Upper lobe of left lung (tissue), 6 donors: ENCODE measurements around the gene SYNPO. TPM values are rescaled to one million over a fixed set of nuclear protein-coding genes. Genes with fewer than 3 reads are reported as not detected.

ENCODE experiments used
- ATAC-seq, 2 donors: fragments of 200-7000 bp; cut with Tn5 transposase; one replicate each; pipeline ENCODE4 v1.9.1; 2022; ENCODE audit warnings: mild to moderate bottlenecking in 2 of 2, moderate library complexity in 2 of 2; ENCODE audit not compliant: low FRiP score in 2 of 2
- DNase-seq, 2 donors: peaks; one replicate each; pipeline ENCODE4 v3.0.0-alpha.2; 2019 to 2020
- H3K27ac ChIP-seq, 4 donors: fragments of 200-600 bp; sonication (generic); one replicate each; pipeline ENCODE4 v1.5.1; 2016 to 2019
- H3K27me3 ChIP-seq, 4 donors: fragments of 200-600 bp; sonication (generic); one replicate each; pipeline ENCODE4 v1.5.1; 2017 to 2019
- H3K36me3 ChIP-seq, 4 donors: fragments of 200-600 bp; sonication (generic); one replicate each; pipeline ENCODE4 v1.5.1; 2016 to 2019
- H3K4me1 ChIP-seq, 4 donors: fragments of 200-600 bp; sonication (generic); one replicate each; pipeline ENCODE4 v1.5.1; 2018 to 2019
- H3K4me3 ChIP-seq, 4 donors: fragments of 200-600 bp; sonication (generic); one replicate each; pipeline ENCODE4 v1.5.1; 2017 to 2019; ENCODE audit warnings: mild to moderate bottlenecking in 2 of 4, moderate library complexity in 1 of 4
- H3K9me3 ChIP-seq, 4 donors: fragments of 200-600 bp; sonication (generic); one replicate each; pipeline ENCODE4 v1.5.1; 2018 to 2019
- EP300 ChIP-seq, 4 donors: sonication (generic); formaldehyde crosslinking; IDR thresholded peaks; one replicate each; pipeline ENCODE4 v1.5.1; 2017; ENCODE audit warnings: antibody characterized with exemption in 4 of 4, control low read depth in 2 of 4
- POLR2A ChIP-seq, 4 donors: fragments of 450-650 bp; IDR thresholded peaks; one replicate each; pipeline ENCODE4 v1.5.1; 2016 to 2017; ENCODE audit warnings: antibody characterized with exemption in 4 of 4, mild to moderate bottlenecking in 2 of 4
- POLR2AphosphoS5 ChIP-seq, 2 donors: sonication (generic); formaldehyde crosslinking; IDR thresholded peaks; one replicate each; pipeline ENCODE4 v1.5.1; 2017; ENCODE audit warnings: antibody characterized with exemption in 2 of 2
- WGBS, 2 donors: methylation state at CpG; one replicate each; pipeline ENCODE4 v1.1.5; 2017 to 2018; 5-methylcytosine and 5-hydroxymethylcytosine counted together
- total RNA-seq, 6 donors: library from RNA; depleted of rRNA in 4 of 6; stranded (reverse); fragments of >200 nt in 4 of 6; gene quantifications; one replicate each; pipeline versions ENCODE4 v1.1.0 to v1.2.1, GENCODE V29; 2016 to 2021
- TF ChIP-seq, protein P1 (sequence below), 6 experiments: fragments of 450-650 bp in 4 of 6; fragments of 200-600 bp in 2 of 6; sonication (generic) in 2 of 6; IDR thresholded peaks; one replicate each; pipeline ENCODE4 v1.5.1; 2016 to 2019; ENCODE audit warnings: antibody characterized with exemption in 6 of 6
- donor health status: DM: no; HTN: no; CAD: no; lungs with moderate emphysema.
- donor health status: DM: no; HTN: yes; CAD: no; lungs with severe emphysema.

SYNPO gene
- total RNA-seq, 6 donors from 2014 or later = 41.9 to 150 (median 84.3) TPM

DNA sequence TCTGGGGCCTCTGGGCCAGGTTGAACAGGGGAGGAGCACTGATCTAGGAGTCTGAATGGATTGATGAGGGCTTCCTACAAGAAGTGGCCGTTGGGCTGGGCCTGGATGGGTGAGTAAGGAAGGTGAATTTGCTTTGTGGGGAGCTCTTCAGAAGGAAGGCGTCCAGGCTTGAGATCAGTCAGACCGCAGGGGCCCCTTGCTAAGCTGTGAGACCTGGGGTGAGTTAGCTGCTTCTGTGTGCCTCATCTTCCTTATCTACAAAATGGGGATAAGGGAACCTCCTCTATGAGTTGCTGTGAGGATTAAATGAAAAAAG lies 1.1 kb upstream of the SYNPO start:
- 65 to 83% methylated on average over 3 of the region's 3 CpGs for WGBS, 2 donors
- no peaks in the 10 kb centered on the region for H3K27me3 ChIP-seq
- peaks cover 83 to 85% (median 83%) of the 10 kb centered on the region in 4 donors for H3K4me1 ChIP-seq
- DNase-seq = no peak
- TF ChIP-seq POLR2A (IDR thresholded peaks at IDR 0.05) = no peak
- TF ChIP-seq POLR2AphosphoS5 (IDR thresholded peaks at IDR 0.05) = no peak
- TF ChIP-seq, protein P1, sequence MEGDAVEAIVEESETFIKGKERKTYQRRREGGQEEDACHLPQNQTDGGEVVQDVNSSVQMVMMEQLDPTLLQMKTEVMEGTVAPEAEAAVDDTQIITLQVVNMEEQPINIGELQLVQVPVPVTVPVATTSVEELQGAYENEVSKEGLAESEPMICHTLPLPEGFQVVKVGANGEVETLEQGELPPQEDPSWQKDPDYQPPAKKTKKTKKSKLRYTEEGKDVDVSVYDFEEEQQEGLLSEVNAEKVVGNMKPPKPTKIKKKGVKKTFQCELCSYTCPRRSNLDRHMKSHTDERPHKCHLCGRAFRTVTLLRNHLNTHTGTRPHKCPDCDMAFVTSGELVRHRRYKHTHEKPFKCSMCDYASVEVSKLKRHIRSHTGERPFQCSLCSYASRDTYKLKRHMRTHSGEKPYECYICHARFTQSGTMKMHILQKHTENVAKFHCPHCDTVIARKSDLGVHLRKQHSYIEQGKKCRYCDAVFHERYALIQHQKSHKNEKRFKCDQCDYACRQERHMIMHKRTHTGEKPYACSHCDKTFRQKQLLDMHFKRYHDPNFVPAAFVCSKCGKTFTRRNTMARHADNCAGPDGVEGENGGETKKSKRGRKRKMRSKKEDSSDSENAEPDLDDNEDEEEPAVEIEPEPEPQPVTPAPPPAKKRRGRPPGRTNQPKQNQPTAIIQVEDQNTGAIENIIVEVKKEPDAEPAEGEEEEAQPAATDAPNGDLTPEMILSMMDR (IDR thresholded peaks at IDR 0.05) = no peak
- no peak for TF ChIP-seq EP300 (IDR thresholded peaks at IDR 0.05)
- peak overlapping the region; percentile 82 to 91 (median 84) for H3K27ac ChIP-seq
- no peak for ATAC-seq
- no peaks in the 10 kb centered on the region for H3K36me3 ChIP-seq
- H3K4me3 ChIP-seq = no peak overlapping the region
- H3K9me3 ChIP-seq = no peaks in the 10 kb centered on the region

DNA sequence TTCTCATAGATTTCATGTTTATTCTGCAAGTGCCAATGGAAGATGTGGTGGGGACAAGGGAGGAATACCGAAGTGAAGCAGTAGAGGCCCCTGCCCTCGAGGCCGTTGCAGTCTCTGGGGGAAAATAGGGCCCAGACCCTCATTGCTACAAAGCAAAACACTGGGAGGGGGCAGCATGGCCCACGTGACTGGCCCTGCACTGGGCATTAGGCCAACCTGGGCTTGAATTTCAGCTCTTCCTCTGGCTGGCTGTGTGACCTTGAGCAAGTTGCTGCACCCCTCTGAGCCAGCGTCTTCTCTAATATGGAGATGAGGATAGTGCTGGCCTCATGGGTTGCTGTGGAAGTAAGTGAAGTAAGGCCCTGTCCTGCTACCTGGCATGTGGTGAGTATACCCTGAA lies 709 bp upstream of the SYNPO start:
- ATAC-seq (no peak), DNase-seq (no peak)

DNA sequence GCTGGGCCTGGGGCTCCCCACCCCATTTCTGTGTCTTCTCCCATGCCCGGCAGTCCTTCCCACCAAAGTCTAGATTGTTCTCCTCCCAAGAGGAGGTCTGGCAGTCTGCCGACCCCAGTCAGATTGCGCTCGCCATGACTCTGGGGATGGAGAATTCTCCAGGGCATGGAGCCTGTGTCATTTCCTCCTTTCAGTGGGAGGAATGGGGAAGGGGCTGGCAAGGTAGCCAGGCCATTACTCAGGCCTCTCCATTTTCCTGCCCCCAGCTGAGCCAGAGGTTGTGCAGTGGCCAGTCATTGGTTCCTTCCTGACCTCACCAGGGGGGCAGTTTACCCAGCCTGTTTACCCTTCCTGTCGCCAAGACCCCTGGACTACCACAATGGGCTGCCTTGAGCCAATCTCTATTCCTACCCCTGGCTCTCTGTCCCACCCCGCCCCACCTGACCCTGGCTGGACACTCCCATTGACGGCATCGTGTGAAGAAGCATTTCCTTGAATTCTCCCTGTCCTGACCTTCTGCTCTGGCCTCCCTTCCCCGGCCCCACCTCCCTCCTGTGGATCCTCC lies 628 bp downstream of the SYNPO start:
- no peaks in the 10 kb centered on the region for H3K9me3 ChIP-seq
- peak overlapping the region in 3 of 4 donors; percentile 19 to 41 (median 32) for H3K4me3 ChIP-seq
- peak; percentile 2 to 9 for ATAC-seq
- no peak for DNase-seq
- no peaks in the 10 kb centered on the region for H3K27me3 ChIP-seq
- H3K27ac ChIP-seq = peak overlapping the region; percentile 82 to 91 (median 84)
- TF ChIP-seq POLR2A (IDR thresholded peaks at IDR 0.05) = no peak
- TF ChIP-seq POLR2AphosphoS5 (IDR thresholded peaks at IDR 0.05) = peak in 1 of 2 donors; percentile 22
- WGBS, 2 donors = 57 to 62% methylated on average over 7 to 9 of the region's 9 CpGs
- no peaks in the 10 kb centered on the region for H3K36me3 ChIP-seq
- H3K4me1 ChIP-seq = peaks cover 83 to 93% (median 85%) of the 10 kb centered on the region in 4 donors

More for the DNA sequence above, 709 bp upstream of the SYNPO start:
- Histone ChIP-seq H3K27me3 (no peaks in the 10 kb centered on the region), H3K9me3 (no peaks in the 10 kb centered on the region), H3K36me3 (no peaks in the 10 kb centered on the region), H3K27ac (peak overlapping the region; percentile 82 to 91 (median 84)), H3K4me1 (peaks cover 87 to 90% (median 87%) of the 10 kb centered on the region in 4 donors), H3K4me3 (no peak overlapping the region)
- 54 to 68% methylated on average over 5 of the region's 5 CpGs for WGBS, 2 donors
- TF ChIP-seq POLR2A (IDR thresholded peaks at IDR 0.05) = no peak

DNA sequence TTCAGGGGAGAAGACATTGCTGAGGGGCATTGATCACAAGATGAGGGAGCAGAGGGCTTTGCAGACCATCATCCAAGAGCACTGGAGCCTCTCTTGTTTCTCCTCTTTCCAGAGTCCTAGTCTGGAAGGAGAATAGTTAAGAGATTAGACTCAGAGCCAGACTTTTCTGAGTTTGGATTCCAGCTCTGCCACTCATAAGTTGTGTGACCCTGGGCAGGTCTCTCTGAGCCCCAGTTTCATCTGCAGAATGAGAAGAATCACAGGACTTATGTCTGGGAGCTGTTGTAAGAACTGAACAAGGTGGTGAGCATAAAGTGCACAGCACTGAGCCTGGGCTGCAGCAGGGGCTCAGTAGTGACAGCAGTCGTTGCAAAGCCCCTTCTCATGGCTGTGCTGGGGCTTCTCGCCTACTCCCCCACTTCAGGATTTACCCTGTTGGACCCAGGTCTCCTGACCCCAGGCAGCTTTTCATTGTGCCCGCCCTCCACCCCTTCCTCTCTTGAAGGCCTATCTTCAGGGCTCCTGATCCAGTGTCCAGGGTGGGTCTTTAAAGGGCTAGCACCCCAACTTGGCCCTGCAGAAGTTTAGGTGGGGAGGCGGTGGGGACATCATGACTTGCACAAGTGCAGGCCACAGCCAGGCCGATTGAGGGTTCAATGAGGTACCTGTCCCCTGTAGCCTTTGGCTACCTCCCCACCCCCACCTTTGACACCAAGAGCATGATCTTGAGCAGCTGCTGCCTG lies 1.5 kb downstream of the SYNPO start:
- H3K27me3 ChIP-seq = no peaks in the 10 kb centered on the region
- H3K27ac ChIP-seq = peak overlapping the region; percentile 82 to 91 (median 84)
- peaks cover 74 to 84% (median 79%) of the 10 kb centered on the region in 4 donors for H3K4me1 ChIP-seq
- no peaks in the 10 kb centered on the region for H3K36me3 ChIP-seq
- 57% methylated on average over 5 of the region's 5 CpGs; no CpG with 5 or more reads in 1 of the 2 donors for WGBS, 2 donors
- H3K9me3 ChIP-seq = no peaks in the 10 kb centered on the region
- DNase-seq (no peak), ATAC-seq (no peak)
- H3K4me3 ChIP-seq = peak overlapping the region in 1 of 4 donors; percentile 41
- TF ChIP-seq POLR2A (IDR thresholded peaks at IDR 0.05) (no peak), EP300 (IDR thresholded peaks at IDR 0.05) (no peak), POLR2AphosphoS5 (IDR thresholded peaks at IDR 0.05) (no peak)
- TF ChIP-seq, protein P1 (IDR thresholded peaks at IDR 0.05) = no peak

DNA sequence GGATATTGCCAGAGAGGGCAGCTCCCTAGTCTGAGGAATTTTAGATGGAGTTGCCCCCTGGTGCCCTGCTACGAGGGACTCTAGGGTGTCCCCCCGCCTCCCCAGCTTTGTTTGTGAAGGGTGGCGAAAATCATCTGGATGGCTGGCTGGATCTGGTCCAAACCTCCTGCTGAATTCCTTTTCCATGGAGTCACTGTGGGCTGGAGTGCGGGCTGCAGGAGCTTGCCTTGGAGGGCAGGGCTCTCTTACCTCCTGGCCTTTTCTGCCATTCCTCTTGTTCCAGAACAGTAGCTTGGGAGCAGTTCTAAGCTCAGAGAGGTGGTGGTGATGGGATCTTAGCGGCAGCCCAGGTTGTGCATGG lies 2.1 kb downstream of the SYNPO start:
- H3K27me3 ChIP-seq = no peaks in the 10 kb centered on the region
- H3K27ac ChIP-seq = peak overlapping the region; percentile 82 to 91 (median 84)
- no peaks in the 10 kb centered on the region for H3K9me3 ChIP-seq
- DNase-seq = peak in 1 of 2 donors; percentile 82
- H3K4me1 ChIP-seq = peaks cover 68 to 79% (median 73%) of the 10 kb centered on the region in 4 donors
- peak overlapping the region in 1 of 4 donors; percentile 41 for H3K4me3 ChIP-seq
- H3K36me3 ChIP-seq = no peaks in the 10 kb centered on the region
- peak; percentile 46 to 66 for ATAC-seq
- 44% methylated on average over 5 of the region's 5 CpGs for WGBS, 2 donors
- peak; percentile 24 to 25 for TF ChIP-seq POLR2AphosphoS5 (IDR thresholded peaks at IDR 0.05)
- no peak for TF ChIP-seq POLR2A (IDR thresholded peaks at IDR 0.05)

DNA sequence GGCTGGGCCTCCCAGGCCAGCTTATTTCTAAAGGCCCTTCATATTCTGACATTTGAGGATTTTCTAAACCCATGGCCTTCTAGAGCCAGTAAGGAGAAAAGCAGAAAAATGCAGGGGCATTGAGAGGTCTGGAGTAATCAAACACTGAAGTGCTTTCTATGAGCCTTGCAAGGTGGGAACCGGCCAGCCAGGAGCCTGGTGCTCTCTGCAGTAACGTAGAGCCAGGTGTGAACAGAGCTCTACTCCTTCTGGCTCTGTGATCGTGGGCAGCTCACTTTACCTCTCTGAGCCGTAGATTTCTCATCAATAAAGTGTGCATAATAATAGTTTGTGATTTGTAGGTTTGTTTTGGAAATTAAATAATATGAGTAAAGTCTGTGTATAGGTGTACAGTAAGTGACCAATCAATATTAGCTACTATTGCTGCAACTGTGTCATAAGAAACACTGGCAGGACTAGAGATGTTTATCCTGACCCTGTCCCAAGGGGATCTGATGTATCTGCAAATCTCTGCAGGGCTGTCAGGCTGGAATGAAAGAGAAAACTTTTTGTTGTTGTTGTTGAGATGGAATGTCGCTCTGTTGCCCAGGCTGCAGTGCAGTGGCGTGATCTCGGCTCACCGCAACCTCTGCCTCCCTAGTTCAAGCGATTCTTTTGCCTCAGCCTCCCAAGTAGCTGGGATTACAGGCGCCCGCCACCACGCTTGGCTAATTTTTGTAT lies 2.7 kb downstream of the SYNPO start:
- TF ChIP-seq, protein P1 (IDR thresholded peaks at IDR 0.05) = no peak
- TF ChIP-seq EP300 (IDR thresholded peaks at IDR 0.05) (no peak), POLR2A (IDR thresholded peaks at IDR 0.05) (no peak), POLR2AphosphoS5 (IDR thresholded peaks at IDR 0.05) (no peak)
- 84 to 87% methylated on average over 12 of the region's 12 CpGs for WGBS, 2 donors
- no peak for ATAC-seq
- Histone ChIP-seq H3K27me3 (no peaks in the 10 kb centered on the region), H3K4me1 (peaks cover 65 to 75% (median 71%) of the 10 kb centered on the region in 4 donors), H3K9me3 (no peaks in the 10 kb centered on the region), H3K27ac (peak overlapping the region; percentile 82 to 91 (median 84)), H3K36me3 (peaks cover 0 to 4% (median 4%) of the 10 kb centered on the region in 4 donors), H3K4me3 (peak overlapping the region in 1 of 4 donors; percentile 41)
- no peak for DNase-seq
